HG03354 (cell line): ENCODE results near the gene SOS2.
"Not testable (repeated sequence)": the region's sequence is repeated elsewhere in the genome, so short reads cannot be mapped to it uniquely, and the experiment has no call there.

Experiments used
- ATAC-seq: cut with Tn5 transposase; IDR thresholded peaks from one replicate; pipeline ENCODE4 v1.9.1; 2021; ENCODE audit warnings: mild to moderate bottlenecking; ENCODE audit not compliant: unreplicated experiment, poor library complexity, severe bottlenecking

Gene SOS2

GRCh38 chr14:50088731-50089130 is 142.6 kb downstream of the SOS2 start:
- no peak for ATAC-seq

- no peak for ATAC-seq
Observed at GRCh38 chr14:50088117-50088515, 143.3 kb downstream of the SOS2 start.

DNA sequence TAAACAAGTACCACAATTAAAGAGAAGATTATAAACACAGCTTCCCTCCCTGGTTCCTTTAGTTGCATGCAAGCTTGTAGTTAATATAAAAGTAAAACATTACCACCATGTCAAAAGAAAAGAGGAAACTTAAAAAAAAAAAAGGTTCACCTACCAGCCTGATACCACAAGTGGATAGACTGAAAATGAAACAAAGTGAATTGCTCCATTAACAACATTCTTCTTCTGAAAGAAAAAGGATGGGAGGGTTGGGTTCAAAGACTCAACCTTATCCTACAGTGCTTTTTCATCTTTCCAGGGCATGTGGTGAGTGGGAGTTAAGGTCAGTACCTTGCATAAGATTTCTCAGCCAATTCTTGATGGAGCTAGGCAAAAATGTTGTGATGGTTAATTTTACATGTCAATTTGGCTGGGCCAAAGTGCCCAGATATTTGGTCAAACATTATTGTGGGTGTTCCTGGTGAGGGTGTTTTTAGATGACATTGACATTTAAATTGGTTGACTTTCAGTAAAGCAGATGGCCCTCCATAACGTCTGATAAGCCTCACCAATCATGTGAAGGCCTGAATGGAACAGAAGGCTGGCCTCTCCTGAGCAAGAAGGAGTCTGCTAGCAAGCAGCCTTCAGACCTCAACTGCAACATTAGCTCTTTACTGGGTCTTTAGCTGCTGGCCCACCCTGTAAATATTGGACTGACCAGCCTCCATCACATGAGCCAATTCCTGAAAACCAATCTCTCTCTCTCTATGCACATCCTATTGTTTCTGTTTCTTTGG is 143.8 kb downstream of the SOS2 start:
- no peak for ATAC-seq

GRCh38 chr14:50086321-50086711 is 145.1 kb downstream of the SOS2 start:
- no peak for ATAC-seq

DNA sequence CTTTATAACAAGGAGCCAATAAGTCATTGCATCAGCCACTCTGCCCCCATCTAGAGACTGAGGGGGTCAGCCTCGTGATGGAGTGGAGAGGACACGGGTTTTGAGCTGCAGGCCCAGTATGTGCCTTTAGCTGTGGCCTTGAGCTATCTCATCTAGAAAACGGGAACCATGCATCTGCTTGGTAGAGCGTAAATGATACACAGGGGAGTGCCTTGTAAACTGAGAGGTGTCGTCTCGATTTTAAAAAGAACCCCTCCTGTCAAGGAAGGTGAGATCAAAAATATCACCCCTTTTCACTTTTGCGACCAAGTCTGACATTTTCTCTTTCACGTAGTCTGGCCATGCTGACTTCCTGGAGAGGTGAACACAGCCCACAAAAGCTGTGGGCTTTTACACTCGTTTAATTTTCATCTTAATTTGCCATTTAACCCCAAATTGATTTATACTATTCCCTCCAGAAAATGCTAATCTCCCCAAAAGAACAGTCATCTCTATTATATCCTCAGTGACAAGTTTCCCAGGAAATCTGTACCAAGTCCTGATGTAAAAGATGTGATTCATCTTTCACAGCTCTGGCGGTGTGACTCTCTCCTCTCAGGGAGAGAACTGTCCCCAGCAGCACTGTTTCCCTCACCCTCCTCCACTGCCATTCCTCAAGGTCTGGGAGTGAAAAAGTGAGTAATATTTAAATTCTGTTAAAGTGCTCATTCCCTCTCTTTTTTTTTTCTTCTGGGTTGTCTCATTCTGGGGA is 145.6 kb downstream of the SOS2 start:
- peak; percentile 62 for ATAC-seq

GRCh38 chr14:50084666-50085065 is 146.7 kb downstream of the SOS2 start:
- no peak for ATAC-seq

DNA sequence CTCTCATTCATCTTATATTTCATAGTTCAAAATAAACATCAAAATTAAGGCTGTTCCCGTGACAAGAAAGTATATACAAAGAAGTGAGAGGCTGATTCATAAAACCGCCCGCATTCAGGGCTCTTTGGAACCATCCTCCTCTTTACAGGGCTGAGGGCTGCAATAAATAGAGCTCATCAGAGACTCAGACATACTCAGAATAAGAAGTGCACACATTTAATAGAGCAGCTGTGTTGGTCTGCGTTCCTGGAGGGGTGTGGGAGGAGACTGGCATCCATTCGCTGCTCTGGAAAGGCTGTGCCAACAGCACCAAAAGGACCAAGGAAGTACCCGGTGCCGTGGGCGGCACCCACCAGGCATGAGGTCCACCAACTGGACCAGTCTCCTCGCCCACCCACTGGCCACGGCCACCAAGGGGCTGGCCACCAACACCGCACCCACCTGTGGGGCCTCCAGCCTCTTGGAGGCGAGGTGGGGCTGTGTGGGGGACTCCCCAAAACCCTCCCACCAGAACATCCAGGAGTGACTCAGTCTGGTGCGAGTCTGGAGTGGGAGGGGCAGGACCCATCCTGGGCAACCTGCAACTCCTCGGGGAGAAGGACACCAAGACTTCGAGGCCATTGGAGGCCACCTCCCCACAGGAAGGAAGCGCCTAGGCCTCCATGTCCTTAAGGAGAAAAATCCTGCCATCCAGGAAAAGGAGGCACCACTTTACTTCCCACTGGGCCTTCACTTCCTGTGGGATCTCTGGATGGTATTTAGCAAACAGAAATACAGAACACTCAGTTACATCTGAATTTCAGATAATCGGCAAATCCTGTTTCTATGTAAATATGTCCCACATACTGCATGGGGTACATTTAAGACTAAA is 147.7 kb downstream of the SOS2 start:
- ATAC-seq, result peak; percentile 40

GRCh38 chr14:50082784-50083466 is 148.5 kb downstream of the SOS2 start:
- peak; percentile 81 for ATAC-seq

DNA sequence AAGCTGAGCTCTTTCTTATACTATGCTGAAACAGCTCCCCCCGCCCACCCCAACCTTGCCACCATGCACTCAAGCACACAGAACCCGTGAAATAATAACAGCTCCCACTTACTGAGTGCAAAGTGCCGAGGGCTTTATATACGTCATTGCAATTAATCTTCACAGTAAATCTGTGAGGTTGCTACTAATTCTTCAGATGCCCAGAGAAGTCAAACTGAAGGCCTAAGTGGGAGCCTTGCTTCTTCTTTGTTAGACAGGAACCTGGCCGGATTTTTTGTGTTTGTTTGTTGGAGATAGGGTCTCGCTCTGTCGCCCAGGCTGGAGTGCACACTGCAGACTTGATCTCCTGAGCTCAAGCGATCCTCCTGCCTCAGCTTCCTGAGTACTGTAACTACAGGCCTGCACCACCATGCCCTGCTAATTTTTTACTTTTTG is 149.1 kb downstream of the SOS2 start:
- no peak for ATAC-seq

- not testable (repeated sequence) for ATAC-seq
Observed at GRCh38 chr14:50079103-50079502, 152.3 kb downstream of the SOS2 start.

GRCh38 chr14:50073663-50074062 is 157.7 kb downstream of the SOS2 start:
- not testable (repeated sequence) for ATAC-seq

- ATAC-seq, result no peak
Observed at GRCh38 chr14:50072395-50072794, 159.0 kb downstream of the SOS2 start.

DNA sequence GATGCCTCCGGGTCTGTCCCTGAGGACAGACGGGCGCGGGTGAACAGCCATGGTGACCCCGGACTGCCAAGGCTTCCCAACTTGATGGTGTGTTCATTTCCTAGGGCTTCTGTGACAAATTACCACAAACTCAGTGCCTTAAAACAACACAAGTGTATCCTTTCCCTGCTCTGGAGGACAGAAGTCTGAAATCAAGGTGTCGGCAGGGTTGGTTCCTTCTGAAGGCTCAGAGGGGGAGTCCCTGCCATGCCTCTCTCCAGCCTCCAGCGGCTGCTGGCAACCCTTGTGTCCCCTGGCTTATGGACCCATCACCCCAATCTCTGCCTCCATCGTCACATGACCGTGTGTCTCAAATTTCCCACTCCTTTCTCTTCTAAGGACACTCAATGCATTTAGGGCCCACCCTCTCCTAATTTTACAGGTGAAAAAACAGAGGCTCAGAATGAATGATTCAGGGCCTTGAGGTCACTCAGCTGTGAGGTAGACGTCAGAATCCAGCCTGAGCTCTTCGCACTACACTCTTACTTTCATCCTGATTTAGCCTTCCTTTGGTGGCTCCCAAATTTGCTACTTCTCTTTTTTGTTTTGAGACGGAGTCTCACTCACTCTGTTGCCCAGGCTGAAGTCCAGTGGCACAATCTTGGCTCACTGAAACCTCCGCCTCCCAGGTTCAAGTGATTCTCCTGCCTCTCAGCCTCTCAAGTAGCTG is 160.4 kb downstream of the SOS2 start:
- no peak for ATAC-seq

DNA sequence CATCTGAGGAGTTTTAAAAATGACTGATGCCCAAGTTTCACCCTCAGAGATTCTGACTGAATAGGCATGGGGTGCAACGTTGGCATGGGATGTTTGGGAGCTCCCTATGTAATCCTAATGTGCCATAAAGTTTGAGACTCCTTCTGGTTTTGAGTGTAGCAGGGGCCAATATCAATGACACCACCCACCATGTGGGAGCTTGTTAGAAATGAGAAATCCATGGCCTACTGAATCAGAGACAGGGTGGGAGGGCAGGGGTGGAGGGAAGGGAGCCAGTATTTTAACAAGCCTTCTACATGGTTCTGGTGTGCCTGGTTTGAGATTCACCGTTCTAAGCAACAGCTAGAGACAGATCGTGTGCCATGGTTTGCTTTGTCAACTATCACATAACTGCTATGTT is 161.1 kb downstream of the SOS2 start:
- no peak for ATAC-seq

DNA sequence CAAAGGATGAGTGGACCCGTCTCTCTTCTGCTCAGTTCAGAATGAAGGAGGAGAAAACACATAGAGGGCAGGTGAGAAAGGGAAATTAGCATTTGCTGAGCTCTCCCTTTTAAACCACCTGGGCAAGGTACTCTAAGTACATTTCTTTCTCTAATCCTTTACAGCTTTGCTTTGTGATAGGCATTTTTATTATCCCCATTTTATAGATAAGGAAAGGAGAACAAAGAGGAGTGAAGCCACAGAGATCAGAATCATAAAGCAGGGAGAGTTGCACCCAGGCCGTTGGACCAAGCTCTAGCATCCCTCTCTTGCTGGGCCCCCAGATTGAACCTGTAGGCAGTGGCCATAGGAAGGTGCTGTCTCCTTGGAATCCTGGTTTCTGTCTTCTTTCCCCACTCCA is 162.1 kb downstream of the SOS2 start:
- ATAC-seq, result no peak

GRCh38 chr14:50068496-50068895 is 162.9 kb downstream of the SOS2 start:
- no peak for ATAC-seq

DNA sequence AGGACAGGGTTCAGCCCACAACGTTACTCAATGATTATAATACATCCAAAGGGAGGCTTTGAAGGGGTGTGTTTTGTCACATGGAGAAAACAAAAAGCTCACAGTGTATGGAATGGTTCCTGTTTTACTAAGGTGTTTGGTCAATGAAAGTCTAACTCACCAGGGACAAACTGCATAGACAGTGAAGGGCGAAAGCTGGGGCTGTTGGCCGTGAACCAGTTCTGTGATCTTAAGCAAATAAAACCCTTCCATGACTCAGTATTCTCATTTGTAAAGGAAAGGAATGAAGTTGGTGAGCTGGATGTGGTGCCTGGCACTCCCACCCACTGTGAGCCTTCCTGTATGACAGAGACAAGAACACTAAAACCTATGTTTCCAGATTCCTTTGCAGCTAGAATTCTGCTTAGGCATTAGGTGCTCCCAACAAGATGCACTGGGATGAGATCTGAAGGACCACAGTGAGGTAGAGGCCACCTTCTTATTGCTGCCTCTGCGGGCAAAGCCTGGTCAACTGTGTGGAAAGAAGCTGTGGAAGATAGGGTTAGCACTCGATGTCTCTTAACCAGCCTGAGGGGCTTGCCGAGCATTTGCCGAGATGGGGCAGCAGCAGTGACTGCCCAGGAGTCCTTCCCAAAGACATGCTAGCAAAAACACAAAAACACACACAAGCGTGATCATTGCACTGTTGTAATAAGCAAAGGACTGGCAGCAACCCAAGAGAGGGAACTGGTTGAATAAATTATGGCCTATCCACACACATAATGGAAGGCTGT is 163.5 kb downstream of the SOS2 start:
- ATAC-seq, result no peak
